Measurements from ENCODE around the gene COPS7A.
A peak's percentile ranks its signal among the peaks of the same experiment; 100 is the strongest.

COPS7A gene

DNA sequence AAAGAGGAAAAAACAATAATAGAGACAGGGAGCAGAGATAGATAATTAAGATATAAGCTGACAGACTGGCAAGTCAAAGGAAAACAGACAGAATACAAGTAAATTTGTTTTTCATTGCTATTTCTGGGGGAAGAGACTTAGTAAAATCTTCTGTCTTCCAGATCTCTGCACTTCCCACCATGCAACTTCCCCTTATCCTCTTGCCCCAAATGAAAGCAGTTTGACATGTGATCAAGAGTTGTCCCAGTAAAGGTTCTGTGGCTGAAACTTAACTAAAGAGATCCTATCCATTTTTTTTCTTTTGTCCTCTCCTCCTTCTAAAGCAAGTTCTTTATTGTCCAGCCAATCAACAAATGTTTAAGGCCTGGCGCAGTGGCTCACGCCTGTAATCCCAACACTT lies 30.6 kb downstream of the COPS7A start:
- TF ChIP-seq, protein P1, sequence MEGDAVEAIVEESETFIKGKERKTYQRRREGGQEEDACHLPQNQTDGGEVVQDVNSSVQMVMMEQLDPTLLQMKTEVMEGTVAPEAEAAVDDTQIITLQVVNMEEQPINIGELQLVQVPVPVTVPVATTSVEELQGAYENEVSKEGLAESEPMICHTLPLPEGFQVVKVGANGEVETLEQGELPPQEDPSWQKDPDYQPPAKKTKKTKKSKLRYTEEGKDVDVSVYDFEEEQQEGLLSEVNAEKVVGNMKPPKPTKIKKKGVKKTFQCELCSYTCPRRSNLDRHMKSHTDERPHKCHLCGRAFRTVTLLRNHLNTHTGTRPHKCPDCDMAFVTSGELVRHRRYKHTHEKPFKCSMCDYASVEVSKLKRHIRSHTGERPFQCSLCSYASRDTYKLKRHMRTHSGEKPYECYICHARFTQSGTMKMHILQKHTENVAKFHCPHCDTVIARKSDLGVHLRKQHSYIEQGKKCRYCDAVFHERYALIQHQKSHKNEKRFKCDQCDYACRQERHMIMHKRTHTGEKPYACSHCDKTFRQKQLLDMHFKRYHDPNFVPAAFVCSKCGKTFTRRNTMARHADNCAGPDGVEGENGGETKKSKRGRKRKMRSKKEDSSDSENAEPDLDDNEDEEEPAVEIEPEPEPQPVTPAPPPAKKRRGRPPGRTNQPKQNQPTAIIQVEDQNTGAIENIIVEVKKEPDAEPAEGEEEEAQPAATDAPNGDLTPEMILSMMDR (IDR thresholded peaks at IDR 0.05; ENCODE audit: borderline replicate concordance, control extremely low read depth, extremely low read depth, insufficient read depth, missing control alignments) = no peak
- no peak for DNase-seq (ENCODE audit: low spot score)
- in situ Hi-C loops (cut with MboI; ENCODE audit: low sequenced_read_pairs, unreplicated experiment) = loop anchor here (10.0 kb wide), 1 partner anchor 70 kb away; the partner anchor contains the start of genes GPR162 and P3H3

DNA sequence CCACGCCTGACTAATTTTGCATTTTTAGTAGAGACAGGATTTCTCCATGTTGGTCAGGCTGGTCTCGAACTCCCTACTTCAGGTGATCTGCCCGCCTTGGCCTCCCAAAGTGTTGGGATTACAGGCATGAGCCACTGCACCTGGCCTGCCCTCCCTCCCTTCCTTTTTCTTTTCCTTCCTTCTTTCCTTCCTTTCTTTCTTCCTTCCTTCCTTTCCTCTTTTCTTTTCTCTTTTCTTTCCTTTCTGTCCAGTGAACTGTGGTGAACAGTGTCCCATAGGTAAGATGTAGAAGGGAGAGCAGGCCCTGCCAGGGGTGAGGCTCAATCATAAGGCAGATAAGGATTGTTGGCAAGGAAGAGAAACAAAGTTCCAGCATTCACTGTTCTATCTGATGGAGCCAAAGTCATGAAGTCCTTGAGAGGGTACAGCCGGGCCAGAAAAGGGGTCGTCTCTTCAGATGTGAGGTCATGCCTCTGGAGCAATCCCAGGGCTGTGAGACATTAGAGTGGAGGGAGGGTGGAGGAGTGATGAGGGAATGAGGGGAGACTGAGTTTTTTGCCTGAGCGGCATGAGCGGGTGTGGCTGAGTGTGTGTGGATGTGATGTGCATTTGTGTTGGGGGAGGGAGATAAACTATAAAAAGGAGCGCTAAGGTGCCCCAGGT lies 33.3 kb downstream of the COPS7A start:
- in situ Hi-C loops (cut with MboI; ENCODE audit: low sequenced_read_pairs, unreplicated experiment) = loop anchor here (10.0 kb wide), 1 partner anchor 68 kb away; the partner anchor contains the start of genes GPR162 and P3H3
- TF ChIP-seq, protein P1 (IDR thresholded peaks at IDR 0.05; ENCODE audit: borderline replicate concordance, control extremely low read depth, extremely low read depth, insufficient read depth, missing control alignments) = no peak
- DNase-seq (ENCODE audit: low spot score) = no peak

- no peak for DNase-seq (ENCODE audit: low spot score)
- TF ChIP-seq, protein P1 (IDR thresholded peaks at IDR 0.05; ENCODE audit: borderline replicate concordance, control extremely low read depth, extremely low read depth, insufficient read depth, missing control alignments) = no peak
- in situ Hi-C loops (cut with MboI; ENCODE audit: low sequenced_read_pairs, unreplicated experiment) = loop anchor here (10.0 kb wide), 1 partner anchor 66 kb away; the partner anchor contains the start of genes GPR162 and P3H3
Measured at GRCh38 chr12:6758506-6759095, 34.8 kb downstream of the COPS7A start.

GRCh38 chr12:6759741-6760140 lies 35.9 kb downstream of the COPS7A start:
- TF ChIP-seq, protein P1 (IDR thresholded peaks at IDR 0.05; ENCODE audit: borderline replicate concordance, control extremely low read depth, extremely low read depth, insufficient read depth, missing control alignments) = no peak
- in situ Hi-C loops (cut with MboI; ENCODE audit: low sequenced_read_pairs, unreplicated experiment) = loop anchor here (10.0 kb wide), 1 partner anchor 65 kb away; the partner anchor contains the start of genes GPR162 and P3H3
- no peak for DNase-seq (ENCODE audit: low spot score)

GRCh38 chr12:6763380-6763779 lies 39.5 kb downstream of the COPS7A start:
- DNase-seq (ENCODE audit: low spot score) = no peak
- in situ Hi-C loops (cut with MboI; ENCODE audit: low sequenced_read_pairs, unreplicated experiment) = no loop called here
- TF ChIP-seq, protein P1 (IDR thresholded peaks at IDR 0.05; ENCODE audit: borderline replicate concordance, control extremely low read depth, extremely low read depth, insufficient read depth, missing control alignments) = no peak

DNA sequence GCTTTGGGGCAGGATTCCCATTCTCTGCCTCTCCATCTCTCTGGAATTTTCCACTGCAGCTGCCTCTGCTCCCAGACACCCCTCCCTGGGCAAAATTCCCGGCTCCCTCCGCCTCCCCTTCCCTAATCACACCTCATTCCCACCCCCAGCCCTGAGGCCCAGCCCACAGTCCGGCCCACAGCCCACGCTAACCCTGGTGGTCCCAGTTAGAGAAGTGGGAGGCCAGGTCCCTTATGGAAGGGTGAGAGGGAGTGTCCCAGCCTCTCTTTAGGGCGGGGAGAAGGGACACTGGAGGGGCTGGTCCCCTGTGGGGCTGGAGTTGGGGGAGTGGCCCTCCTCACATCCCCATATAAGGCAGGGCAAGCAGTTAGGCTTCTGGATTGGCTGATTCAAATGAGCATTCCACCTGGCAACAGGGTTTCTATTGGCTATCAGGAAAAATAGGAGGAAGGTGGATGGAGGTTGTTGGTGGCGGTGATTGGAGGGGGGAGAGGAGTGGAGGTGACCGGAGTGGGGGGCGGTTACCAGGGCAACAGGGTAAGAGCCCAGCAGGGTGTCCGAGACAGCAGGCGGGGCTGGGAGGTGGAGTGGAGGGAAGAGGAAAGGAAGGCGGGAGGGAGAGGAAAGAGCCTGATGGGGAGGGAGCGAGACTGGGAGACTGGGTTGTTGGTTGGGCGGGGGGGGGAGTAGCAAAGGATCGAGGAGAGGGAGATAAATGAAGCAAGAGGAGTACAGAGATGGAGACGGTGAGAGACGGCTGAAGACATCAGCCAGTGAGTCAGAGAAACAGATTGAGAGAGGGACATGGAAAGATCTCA lies 40.4 kb downstream of the COPS7A start:
- TF ChIP-seq, protein P1 (IDR thresholded peaks at IDR 0.05; ENCODE audit: borderline replicate concordance, control extremely low read depth, extremely low read depth, insufficient read depth, missing control alignments) = no peak
- peak; percentile 97 for DNase-seq (ENCODE audit: low spot score)
- in situ Hi-C loops (cut with MboI; ENCODE audit: low sequenced_read_pairs, unreplicated experiment) = no loop called here
